Activated naive CD4-positive, alpha-beta T cell treated with anti-CD3 and anti-CD28 coated beads, Interleukin-2, amount 50 U/mL, for 24 hours (primary cell): Measurements from ENCODE around the gene LINC01488.

Experiments used
- H3K27ac Mint-ChIP-seq: one replicate; pipeline ENCODE4 v1.8.0; 2021; ENCODE audit warnings: mild to moderate bottlenecking, mixed read lengths
- H3K27me3 Mint-ChIP-seq: one replicate; pipeline ENCODE4 v1.8.0; 2021; ENCODE audit warnings: mixed read lengths
- H3K36me3 Mint-ChIP-seq: one replicate; pipeline ENCODE4 v1.8.0; 2021; ENCODE audit warnings: mixed read lengths
- H3K4me1 Mint-ChIP-seq: one replicate; pipeline ENCODE4 v1.8.0; 2021; ENCODE audit warnings: mixed read lengths
- H3K4me3 Mint-ChIP-seq: one replicate; pipeline ENCODE4 v1.8.0; 2021; ENCODE audit warnings: mild to moderate bottlenecking, mixed read lengths
- H3K9me3 Mint-ChIP-seq: one replicate; pipeline ENCODE4 v1.8.0; 2021; ENCODE audit warnings: mixed read lengths

Gene LINC01488

DNA sequence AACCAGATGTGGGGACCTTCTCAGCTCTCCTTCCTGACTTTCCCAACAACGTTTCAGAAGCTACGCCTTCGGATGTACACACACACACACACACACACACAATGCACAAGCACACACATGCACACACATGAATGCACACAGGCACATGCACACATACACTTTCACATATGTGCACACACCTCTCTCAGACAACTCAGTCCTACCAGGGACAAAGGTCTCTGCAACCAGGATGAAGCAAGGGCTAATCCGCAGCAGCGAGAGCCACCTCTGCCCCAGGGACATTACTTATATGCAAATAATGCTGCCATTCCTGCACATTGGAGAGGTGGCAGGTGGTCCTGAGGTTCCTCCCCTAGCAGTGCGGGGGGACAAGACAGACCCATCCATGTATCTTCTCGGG is 27.4 kb upstream of the LINC01488 start:
- H3K4me3 Mint-ChIP-seq, result no peak overlapping the region
- no peaks in the 10 kb centered on the region for H3K36me3 Mint-ChIP-seq
- peaks cover 6% of the 10 kb centered on the region for H3K9me3 Mint-ChIP-seq
- no peaks in the 10 kb centered on the region for H3K4me1 Mint-ChIP-seq
- peaks cover 11% of the 10 kb centered on the region for H3K27me3 Mint-ChIP-seq
- no peak overlapping the region for H3K27ac Mint-ChIP-seq

GRCh38 chr11:69455969-69456368 is 25.5 kb upstream of the LINC01488 start:
- Mint-ChIP-seq H3K27me3 (peaks cover 5% of the 10 kb centered on the region), H3K36me3 (no peaks in the 10 kb centered on the region), H3K27ac (no peak overlapping the region), H3K4me3 (no peak overlapping the region), H3K9me3 (peaks cover 6% of the 10 kb centered on the region), H3K4me1 (no peaks in the 10 kb centered on the region)

DNA sequence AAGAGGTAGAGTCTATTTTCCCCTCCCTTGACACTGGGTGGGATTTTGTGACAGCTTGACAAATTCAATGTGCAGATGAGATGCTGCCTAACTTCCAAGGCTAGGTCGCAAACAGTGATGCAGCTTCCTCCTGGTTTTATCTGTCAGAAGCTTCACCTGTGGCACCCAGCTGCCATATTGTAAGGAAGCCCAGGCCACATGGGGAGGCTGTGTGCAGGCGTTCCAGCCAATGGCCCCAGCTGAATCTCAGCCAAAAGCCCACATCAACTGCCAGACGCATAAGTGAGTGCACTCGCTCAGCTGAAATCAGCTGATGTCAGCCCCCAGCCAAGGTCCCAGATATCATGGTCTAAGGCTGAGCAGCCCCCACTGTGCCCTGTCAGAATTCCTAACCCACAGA is 24.8 kb upstream of the LINC01488 start:
- Mint-ChIP-seq H3K27ac (no peak overlapping the region), H3K36me3 (peaks cover 3% of the 10 kb centered on the region), H3K9me3 (peaks cover 6% of the 10 kb centered on the region), H3K4me1 (no peaks in the 10 kb centered on the region), H3K4me3 (no peak overlapping the region), H3K27me3 (peaks cover 3% of the 10 kb centered on the region)

- peaks cover 6% of the 10 kb centered on the region for H3K9me3 Mint-ChIP-seq
- peaks cover 3% of the 10 kb centered on the region for H3K36me3 Mint-ChIP-seq
- H3K4me3 Mint-ChIP-seq, result no peak overlapping the region
- H3K4me1 Mint-ChIP-seq, result no peaks in the 10 kb centered on the region
- no peak overlapping the region for H3K27ac Mint-ChIP-seq
- H3K27me3 Mint-ChIP-seq, result peaks cover 6% of the 10 kb centered on the region
These were observed 21.5 kb upstream of the LINC01488 start for GRCh38 chr11:69459848-69460539.

- Mint-ChIP-seq H3K4me1 (no peaks in the 10 kb centered on the region), H3K27me3 (peaks cover 6% of the 10 kb centered on the region), H3K36me3 (peaks cover 3% of the 10 kb centered on the region), H3K9me3 (peaks cover 6% of the 10 kb centered on the region), H3K27ac (no peak overlapping the region), H3K4me3 (no peak overlapping the region)
These were observed 20.8 kb upstream of the LINC01488 start for GRCh38 chr11:69460540-69461257.

- Mint-ChIP-seq H3K36me3 (peaks cover 3% of the 10 kb centered on the region), H3K4me1 (no peaks in the 10 kb centered on the region), H3K9me3 (peaks cover 6% of the 10 kb centered on the region), H3K27me3 (peaks cover 6% of the 10 kb centered on the region), H3K27ac (no peak overlapping the region), H3K4me3 (no peak overlapping the region)
These were observed 20.0 kb upstream of the LINC01488 start for GRCh38 chr11:69461272-69461962.

DNA sequence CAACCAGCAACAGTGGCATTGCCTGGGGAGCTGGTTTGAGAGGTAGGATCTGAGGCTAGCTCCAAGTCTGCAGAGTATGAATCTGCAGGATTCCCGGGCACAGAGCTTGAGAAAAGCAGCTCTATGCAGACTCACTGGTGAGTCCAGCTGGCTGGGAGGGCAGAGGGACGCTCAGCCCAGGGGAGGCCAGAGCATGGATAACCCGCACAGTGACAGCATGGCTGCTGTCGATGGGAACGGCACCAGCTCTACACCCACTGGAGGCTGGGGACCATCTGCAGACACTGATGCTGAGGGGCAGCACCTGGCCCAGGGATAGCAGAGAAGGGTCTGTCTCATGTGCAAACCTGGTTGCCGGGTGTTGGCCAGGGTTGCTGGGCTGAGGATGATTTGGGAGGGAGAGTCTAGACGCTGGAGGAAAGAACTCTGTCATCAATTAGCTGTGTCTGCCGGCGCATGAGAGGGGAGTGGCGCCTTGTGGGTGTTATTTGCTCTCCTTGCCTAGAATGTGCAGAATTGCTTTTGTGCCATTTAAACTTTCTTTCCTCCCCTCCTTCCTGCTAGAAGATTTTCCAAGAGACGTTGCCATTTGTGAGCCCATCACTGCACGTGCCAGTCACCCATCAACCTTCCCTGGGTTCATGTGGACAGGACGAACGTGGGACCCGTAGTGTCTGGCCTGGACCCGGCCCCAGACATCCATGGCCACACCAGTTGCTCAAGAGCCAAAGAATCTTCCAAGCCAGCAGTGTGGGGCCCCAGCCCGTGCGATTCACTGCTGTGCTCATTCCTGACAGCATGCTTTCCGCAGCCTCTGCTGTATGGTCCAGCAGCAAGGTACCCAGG is 19.1 kb upstream of the LINC01488 start:
- Mint-ChIP-seq H3K27ac (no peak overlapping the region), H3K4me3 (no peak overlapping the region), H3K27me3 (peaks cover 6% of the 10 kb centered on the region), H3K9me3 (peaks cover 6% of the 10 kb centered on the region), H3K36me3 (peaks cover 3% of the 10 kb centered on the region), H3K4me1 (no peaks in the 10 kb centered on the region)

DNA sequence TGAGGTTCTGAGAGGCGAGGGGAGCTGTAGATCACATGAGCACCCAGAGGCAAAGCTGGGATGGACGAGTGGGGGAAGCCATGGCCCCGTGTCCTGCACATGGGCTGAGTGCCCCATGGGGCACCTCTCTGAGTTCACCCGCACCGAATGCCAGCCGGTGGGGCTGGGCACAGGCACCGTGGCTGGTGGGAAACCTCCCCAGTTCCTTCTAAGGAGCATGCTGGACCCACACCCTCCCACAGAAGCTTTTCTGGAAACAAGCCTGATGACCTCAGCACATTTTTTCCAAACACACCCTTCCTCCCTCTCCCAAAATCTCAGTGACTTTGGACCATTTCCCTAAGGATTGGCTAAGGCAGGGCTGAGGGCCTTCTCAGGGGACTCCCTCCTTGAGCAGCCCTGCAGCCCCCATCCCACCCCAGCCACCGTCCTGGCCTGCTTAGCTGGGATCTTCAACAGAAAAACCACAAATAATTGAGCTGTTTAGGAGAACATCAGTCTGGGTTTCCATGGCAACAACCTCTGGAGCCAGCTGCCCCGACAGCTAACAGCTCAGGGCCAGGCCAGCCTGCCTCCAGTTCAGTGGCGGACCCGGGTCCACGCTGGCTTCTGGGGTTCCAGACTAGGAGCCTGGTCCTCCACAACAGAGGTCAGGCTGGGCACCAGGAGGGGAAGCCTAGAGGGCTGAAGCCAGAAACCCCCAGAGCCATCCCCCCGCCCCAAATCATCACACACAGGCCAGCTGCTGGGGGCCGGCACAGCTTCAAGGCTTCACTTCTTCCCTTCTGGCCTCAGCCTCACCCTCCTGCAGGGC is 18.1 kb upstream of the LINC01488 start:
- no peak overlapping the region for H3K27ac Mint-ChIP-seq
- peaks cover 3% of the 10 kb centered on the region for H3K36me3 Mint-ChIP-seq
- H3K4me3 Mint-ChIP-seq, result no peak overlapping the region
- no peaks in the 10 kb centered on the region for H3K9me3 Mint-ChIP-seq
- no peaks in the 10 kb centered on the region for H3K4me1 Mint-ChIP-seq
- peaks cover 6% of the 10 kb centered on the region for H3K27me3 Mint-ChIP-seq

- Mint-ChIP-seq H3K4me1 (no peaks in the 10 kb centered on the region), H3K9me3 (no peaks in the 10 kb centered on the region), H3K27ac (no peak overlapping the region), H3K27me3 (peaks cover 6% of the 10 kb centered on the region), H3K36me3 (peaks cover 3% of the 10 kb centered on the region), H3K4me3 (no peak overlapping the region)
These were observed 17.2 kb upstream of the LINC01488 start for GRCh38 chr11:69463995-69464960.

DNA sequence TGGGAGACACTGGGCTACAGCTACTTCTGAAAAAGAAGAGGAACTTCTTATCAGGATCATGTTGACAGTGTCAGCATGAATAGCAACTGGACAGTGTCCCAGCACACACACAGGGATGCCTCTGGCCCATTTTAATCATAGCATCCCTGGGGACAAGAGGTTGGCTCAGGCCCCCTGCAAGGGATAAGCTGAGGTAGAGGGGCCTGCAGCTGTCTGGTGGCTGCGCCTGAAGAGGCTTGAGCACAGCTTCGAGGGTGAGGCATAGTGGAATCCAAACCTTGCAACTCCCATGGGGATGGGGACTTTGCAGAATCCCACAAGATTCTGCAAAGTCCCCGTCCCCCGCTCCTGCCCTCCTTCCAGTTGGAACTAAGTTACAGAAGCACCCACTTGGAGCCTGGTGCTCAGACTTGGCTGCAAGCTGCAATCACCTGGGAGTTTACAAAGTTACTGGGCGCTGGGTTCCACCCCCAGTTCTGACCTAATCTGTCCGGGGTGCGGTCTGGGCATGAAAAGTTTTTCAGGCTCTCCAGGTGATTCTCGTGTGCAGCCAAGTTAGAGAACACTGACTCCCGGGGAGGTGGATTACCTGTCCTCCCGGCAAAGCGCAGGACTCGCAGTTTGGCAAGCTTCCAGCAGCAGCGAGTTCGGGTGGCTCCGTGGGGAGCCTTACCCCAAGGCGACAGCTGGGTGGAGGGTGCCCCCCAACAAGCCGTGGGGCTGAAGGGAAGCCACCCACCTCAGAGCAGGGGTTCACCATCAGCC is 16.0 kb upstream of the LINC01488 start:
- Mint-ChIP-seq H3K9me3 (no peaks in the 10 kb centered on the region), H3K36me3 (peaks cover 3% of the 10 kb centered on the region), H3K4me3 (no peak overlapping the region), H3K27ac (no peak overlapping the region), H3K27me3 (peaks cover 6% of the 10 kb centered on the region), H3K4me1 (no peaks in the 10 kb centered on the region)

GRCh38 chr11:69466039-69466438 is 15.4 kb upstream of the LINC01488 start:
- Mint-ChIP-seq H3K4me1 (no peaks in the 10 kb centered on the region), H3K27me3 (peaks cover 6% of the 10 kb centered on the region), H3K36me3 (peaks cover 3% of the 10 kb centered on the region), H3K27ac (no peak overlapping the region), H3K4me3 (no peak overlapping the region), H3K9me3 (no peaks in the 10 kb centered on the region)

GRCh38 chr11:69467196-69467595 is 14.3 kb upstream of the LINC01488 start:
- H3K27ac Mint-ChIP-seq, result no peak overlapping the region
- H3K4me1 Mint-ChIP-seq, result no peaks in the 10 kb centered on the region
- no peaks in the 10 kb centered on the region for H3K9me3 Mint-ChIP-seq
- no peaks in the 10 kb centered on the region for H3K36me3 Mint-ChIP-seq
- peaks cover 7% of the 10 kb centered on the region for H3K27me3 Mint-ChIP-seq
- H3K4me3 Mint-ChIP-seq, result no peak overlapping the region

DNA sequence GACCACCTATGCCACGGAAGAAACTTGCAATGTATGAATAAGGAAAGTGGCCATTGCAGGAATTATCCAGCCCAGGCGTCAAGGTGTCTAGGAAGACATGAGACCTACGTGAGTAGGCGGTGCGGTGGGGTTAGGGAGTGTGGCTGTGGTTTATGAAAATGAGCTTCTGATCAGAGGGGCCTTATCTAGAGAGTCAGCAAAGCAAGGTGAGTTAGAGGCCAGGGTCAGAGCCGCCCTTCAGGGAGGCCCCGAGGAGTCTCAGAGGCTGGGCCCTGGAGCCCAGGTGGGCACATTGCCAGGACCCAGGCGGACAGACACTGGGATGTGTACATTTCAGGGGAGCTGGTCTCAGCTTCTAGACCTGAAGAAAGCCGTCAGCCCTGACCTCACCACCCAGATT is 13.8 kb upstream of the LINC01488 start:
- Mint-ChIP-seq H3K9me3 (no peaks in the 10 kb centered on the region), H3K4me3 (no peak overlapping the region), H3K36me3 (no peaks in the 10 kb centered on the region), H3K27ac (no peak overlapping the region), H3K27me3 (peaks cover 9% of the 10 kb centered on the region), H3K4me1 (no peaks in the 10 kb centered on the region)
